Nephron (organoid): ENCODE measurements around the gene NDFIP2.
A peak's percentile ranks its signal among the peaks of the same experiment; 100 is the strongest.

ENCODE experiments used
- H3K27ac Mint-ChIP-seq, 3 experiments: 2 replicates each; pipeline ENCODE4 v1.8.0; 2020; ENCODE audit warnings: mixed read lengths in 3 of 3, mild to moderate bottlenecking in 2 of 3, moderate library complexity in 1 of 3
- H3K27me3 Mint-ChIP-seq: 2 replicates; pipeline ENCODE4 v1.8.0; 2021; ENCODE audit warnings: low read depth, mild to moderate bottlenecking, moderate library complexity, mixed read lengths
- H3K36me3 Mint-ChIP-seq: 2 replicates; pipeline ENCODE4 v1.8.0; 2020; ENCODE audit warnings: low read depth, mixed read lengths
- H3K4me1 Mint-ChIP-seq: 2 replicates; pipeline ENCODE4 v1.8.0; 2020; ENCODE audit warnings: mixed read lengths
- H3K4me3 Mint-ChIP-seq, 3 experiments: 2 replicates each; pipeline ENCODE4 v1.8.0; 2020; ENCODE audit warnings: mild to moderate bottlenecking in 3 of 3, mixed read lengths in 3 of 3, moderate library complexity in 2 of 3
- H3K9me3 Mint-ChIP-seq: 2 replicates; pipeline ENCODE4 v1.8.0; 2020; ENCODE audit warnings: mixed read lengths
- TF ChIP-seq, protein P1 (sequence below), 3 experiments: fragments of 200-600 bp; sonication (generic); IDR thresholded peaks; one replicate each; pipeline ENCODE4 v1.5.0; 2021; ENCODE audit warnings: antibody characterized with exemption in 3 of 3; ENCODE audit not compliant: unreplicated experiment in 3 of 3

NDFIP2 gene

GRCh38 chr13:79533781-79534400 lies 52.9 kb downstream of the NDFIP2 start:
- no peaks in the 10 kb centered on the region for H3K9me3 Mint-ChIP-seq
- H3K4me1 Mint-ChIP-seq: peaks cover 7% of the 10 kb centered on the region
- no peaks in the 10 kb centered on the region for H3K27me3 Mint-ChIP-seq
- H3K36me3 Mint-ChIP-seq: peaks cover 15% of the 10 kb centered on the region
- TF ChIP-seq, protein P1, sequence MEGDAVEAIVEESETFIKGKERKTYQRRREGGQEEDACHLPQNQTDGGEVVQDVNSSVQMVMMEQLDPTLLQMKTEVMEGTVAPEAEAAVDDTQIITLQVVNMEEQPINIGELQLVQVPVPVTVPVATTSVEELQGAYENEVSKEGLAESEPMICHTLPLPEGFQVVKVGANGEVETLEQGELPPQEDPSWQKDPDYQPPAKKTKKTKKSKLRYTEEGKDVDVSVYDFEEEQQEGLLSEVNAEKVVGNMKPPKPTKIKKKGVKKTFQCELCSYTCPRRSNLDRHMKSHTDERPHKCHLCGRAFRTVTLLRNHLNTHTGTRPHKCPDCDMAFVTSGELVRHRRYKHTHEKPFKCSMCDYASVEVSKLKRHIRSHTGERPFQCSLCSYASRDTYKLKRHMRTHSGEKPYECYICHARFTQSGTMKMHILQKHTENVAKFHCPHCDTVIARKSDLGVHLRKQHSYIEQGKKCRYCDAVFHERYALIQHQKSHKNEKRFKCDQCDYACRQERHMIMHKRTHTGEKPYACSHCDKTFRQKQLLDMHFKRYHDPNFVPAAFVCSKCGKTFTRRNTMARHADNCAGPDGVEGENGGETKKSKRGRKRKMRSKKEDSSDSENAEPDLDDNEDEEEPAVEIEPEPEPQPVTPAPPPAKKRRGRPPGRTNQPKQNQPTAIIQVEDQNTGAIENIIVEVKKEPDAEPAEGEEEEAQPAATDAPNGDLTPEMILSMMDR (IDR thresholded peaks at IDR 0.05; ENCODE audit: unreplicated experiment in 3 of 3): no peak
- no peak overlapping the region for H3K27ac Mint-ChIP-seq
- H3K4me3 Mint-ChIP-seq: no peak overlapping the region

- Mint-ChIP-seq H3K4me1 (peaks cover 7% of the 10 kb centered on the region), H3K9me3 (no peaks in the 10 kb centered on the region), H3K27ac (no peak overlapping the region), H3K4me3 (no peak overlapping the region), H3K36me3 (peaks cover 15% of the 10 kb centered on the region), H3K27me3 (no peaks in the 10 kb centered on the region)
- TF ChIP-seq, protein P1 (IDR thresholded peaks at IDR 0.05; ENCODE audit: unreplicated experiment in 3 of 3): no peak
Measured at GRCh38 chr13:79534596-79534995, 53.6 kb downstream of the NDFIP2 start.

- Mint-ChIP-seq H3K27me3 (no peaks in the 10 kb centered on the region), H3K4me3 (no peak overlapping the region), H3K9me3 (no peaks in the 10 kb centered on the region), H3K4me1 (no peaks in the 10 kb centered on the region), H3K36me3 (peaks cover 7% of the 10 kb centered on the region), H3K27ac (no peak overlapping the region)
- TF ChIP-seq, protein P1 (IDR thresholded peaks at IDR 0.05; ENCODE audit: unreplicated experiment in 3 of 3): no peak
Measured at GRCh38 chr13:79538757-79539156, 57.8 kb downstream of the NDFIP2 start.

GRCh38 chr13:79540504-79540903 lies 59.5 kb downstream of the NDFIP2 start:
- TF ChIP-seq, protein P1 (IDR thresholded peaks at IDR 0.05; ENCODE audit: unreplicated experiment in 3 of 3): no peak
- H3K9me3 Mint-ChIP-seq: no peaks in the 10 kb centered on the region
- H3K27ac Mint-ChIP-seq: no peak overlapping the region
- H3K27me3 Mint-ChIP-seq: no peaks in the 10 kb centered on the region
- no peaks in the 10 kb centered on the region for H3K4me1 Mint-ChIP-seq
- H3K4me3 Mint-ChIP-seq: no peak overlapping the region
- H3K36me3 Mint-ChIP-seq: peaks cover 4% of the 10 kb centered on the region

- Mint-ChIP-seq H3K4me1 (no peaks in the 10 kb centered on the region), H3K9me3 (no peaks in the 10 kb centered on the region), H3K4me3 (no peak overlapping the region), H3K27ac (no peak overlapping the region), H3K27me3 (no peaks in the 10 kb centered on the region), H3K36me3 (peaks cover 4% of the 10 kb centered on the region)
- TF ChIP-seq, protein P1 (IDR thresholded peaks at IDR 0.05; ENCODE audit: unreplicated experiment in 3 of 3): peak; percentile 75 to 94 (median 79)
Measured at GRCh38 chr13:79541426-79542049, 60.6 kb downstream of the NDFIP2 start.

DNA sequence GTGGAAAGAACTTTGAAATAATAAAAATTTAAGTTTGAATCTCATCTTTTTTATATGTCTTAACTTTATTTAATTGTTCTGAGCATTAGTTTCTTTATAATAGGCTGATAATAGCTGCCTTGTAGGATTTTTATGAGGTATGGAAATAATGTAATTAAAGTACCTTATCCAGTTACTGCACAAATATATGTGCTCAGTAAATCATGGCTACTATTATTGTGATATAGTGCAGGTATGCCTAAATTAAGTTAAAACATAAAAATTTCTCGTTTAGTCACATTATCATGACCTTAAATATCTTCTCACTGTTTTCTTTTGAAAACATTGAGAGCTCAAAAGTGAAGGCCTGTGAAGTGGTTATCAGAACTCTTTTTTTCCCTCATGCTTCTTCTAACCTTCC lies 62.9 kb downstream of the NDFIP2 start:
- Mint-ChIP-seq H3K27me3 (no peaks in the 10 kb centered on the region), H3K4me1 (peaks cover 3% of the 10 kb centered on the region), H3K9me3 (no peaks in the 10 kb centered on the region), H3K27ac (no peak overlapping the region), H3K36me3 (no peaks in the 10 kb centered on the region), H3K4me3 (no peak overlapping the region)
- TF ChIP-seq, protein P1 (IDR thresholded peaks at IDR 0.05; ENCODE audit: unreplicated experiment in 3 of 3): no peak
